HG02884 (cell line): ENCODE results near the gene ADGRE2.
"Not testable (repeated sequence)": the region's sequence is repeated elsewhere in the genome, so short reads cannot be mapped to it uniquely, and the experiment has no call there.

ENCODE experiments used
- ATAC-seq: cut with Tn5 transposase; IDR thresholded peaks from one replicate; pipeline ENCODE4 v1.9.1; 2021; ENCODE audit warnings: mild to moderate bottlenecking, moderate library complexity; ENCODE audit not compliant: unreplicated experiment

The ADGRE2 gene

DNA sequence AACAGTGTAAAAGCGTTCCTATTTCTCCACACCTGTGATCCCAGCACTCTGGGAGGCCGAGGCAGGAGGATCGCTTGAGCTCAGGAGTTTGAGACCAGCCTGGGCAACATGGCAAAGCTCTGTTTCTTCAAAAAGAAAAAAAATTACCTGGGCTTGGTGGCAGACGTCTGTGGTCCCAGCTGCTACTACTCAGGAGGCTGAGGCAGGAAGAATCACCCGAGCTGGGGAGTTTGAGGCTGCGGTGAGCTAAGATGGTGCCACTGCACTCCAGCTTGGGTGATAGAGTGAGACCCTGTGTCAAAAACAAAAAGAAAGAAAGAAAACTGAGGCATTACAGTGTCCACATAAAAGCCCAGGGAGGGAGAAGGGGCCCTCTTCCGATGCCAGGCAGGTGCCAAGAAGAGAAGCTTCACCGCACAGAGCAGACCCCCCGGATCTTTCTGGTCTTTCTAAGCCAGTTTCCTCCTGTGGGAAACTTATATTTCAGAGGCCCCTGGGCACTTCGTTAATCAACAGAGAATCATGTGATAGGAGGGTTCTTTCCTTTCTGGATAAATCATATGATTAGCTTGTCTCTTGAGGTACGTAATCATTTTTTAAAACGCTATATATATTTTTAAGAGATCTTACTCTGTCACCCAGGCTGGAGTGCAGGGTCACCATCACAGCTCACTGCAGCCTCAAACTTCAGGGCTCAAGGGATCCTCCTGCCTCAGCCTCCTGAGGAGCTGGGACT, at the start of gene ADGRE2:
Gene ADGRE2, minus strand, starts transcription at position 451 of the 736 bp plus-strand sequence. CDS start 1,804 bp downstream, outside the sequence.
- ATAC-seq, result not testable (repeated sequence)

DNA sequence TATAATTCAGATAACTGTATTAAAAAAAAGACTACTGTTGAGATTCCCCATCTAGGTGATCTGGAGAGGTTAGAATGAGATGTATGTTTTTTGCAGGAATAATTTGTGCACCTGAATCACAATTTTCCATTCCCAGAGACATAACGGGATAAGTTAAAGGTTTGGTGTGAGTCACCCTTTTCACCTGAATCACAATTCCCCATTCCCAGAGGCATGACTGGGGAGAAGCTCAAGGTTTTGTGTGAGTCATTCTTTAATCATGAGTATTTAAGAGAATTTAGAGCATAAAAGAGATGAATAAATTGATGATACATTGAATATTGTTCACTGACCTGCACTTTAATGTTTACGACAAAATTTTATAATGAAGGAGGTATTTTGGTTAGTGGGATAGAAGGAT, 47.6 kb upstream of the ADGRE2 start:
- no peak for ATAC-seq

DNA sequence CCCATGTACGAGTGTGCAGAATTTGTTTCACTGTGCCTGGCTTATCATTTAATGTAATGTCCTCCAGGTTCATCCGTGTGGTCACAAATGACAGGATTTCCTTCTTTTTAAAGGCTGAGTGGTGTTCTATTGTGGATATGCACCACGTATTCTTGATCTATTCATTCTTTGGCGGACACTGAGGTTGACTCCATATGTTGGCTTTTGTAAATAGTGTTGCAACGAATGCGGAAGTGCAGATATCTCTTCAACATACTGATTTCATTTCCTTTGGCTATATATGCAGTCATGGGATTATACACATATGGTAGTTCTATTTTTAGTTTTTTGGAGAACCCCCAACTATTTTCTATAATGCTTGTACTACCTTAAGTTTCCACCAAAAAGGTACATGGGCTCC, 43.6 kb upstream of the ADGRE2 start:
- no peak for ATAC-seq

DNA sequence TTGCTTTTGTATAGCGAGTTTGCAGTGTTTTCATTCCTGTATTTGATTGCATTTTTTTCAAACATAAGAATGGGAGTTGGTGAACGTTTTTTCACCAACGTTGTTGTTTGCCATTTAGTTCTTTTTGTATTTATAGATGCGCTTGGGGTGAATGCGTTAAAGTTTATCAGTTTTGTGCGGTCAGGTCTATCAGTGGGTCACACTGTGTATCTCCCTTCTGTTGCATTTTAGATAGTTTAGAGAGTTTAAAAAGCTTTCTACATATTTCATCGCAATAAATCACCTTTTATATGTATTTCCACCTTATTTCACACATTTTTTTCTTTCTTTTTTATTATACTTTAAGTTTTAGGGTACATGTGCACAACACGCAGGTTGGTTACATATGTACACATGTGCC, 40.2 kb upstream of the ADGRE2 start:
- ATAC-seq, result no peak

DNA sequence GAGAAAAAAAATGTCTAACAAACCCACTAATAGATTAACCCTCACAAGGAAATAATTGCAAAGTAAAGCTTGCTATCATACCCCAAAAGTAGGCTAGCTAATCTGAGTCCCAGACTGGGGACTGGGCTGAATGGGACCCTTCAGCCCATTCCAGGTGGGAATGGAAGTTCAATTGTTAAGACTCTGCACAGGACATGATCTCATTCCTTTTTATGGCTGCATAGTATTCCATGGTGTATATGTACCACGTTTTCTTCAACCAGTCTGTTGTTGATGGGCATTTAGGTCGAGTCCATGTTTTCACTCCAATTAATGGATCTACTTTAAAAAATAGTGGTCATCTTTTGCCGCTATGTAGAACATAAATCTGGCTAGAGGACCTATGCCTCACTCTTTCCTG, 38.7 kb upstream of the ADGRE2 start:
- ATAC-seq, result no peak

DNA sequence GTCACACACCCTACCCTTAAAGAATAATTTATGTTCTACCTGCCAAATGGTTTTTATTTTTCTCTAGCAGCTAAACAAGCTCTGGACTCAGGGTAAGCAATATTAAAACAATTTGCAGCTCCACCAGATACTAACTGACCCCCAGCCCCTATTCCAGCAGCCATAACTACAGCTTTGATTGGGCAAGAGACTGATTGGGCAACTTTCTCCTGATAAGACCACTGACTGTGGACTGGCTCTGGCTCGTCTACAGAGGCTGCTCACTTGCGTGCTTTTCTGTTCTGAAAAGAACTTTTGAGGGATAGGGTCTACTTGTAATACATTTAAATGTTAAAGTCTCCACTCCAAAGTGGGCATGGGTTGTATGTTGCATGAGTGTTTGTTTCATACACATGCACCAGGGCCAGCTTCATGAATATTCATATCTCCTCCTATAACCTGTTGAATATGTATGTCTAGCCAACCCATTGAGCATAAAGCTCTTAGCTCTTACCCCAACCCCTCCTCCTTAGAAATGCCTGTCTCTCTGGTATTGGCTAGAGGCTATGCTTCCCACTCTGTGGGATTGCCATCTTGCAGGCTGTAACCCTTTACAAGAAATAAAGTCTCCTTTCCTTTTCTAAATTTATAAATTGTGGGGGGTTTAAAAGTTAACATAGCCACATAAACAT, 36.8 kb upstream of the ADGRE2 start:
- ATAC-seq, result no peak

DNA sequence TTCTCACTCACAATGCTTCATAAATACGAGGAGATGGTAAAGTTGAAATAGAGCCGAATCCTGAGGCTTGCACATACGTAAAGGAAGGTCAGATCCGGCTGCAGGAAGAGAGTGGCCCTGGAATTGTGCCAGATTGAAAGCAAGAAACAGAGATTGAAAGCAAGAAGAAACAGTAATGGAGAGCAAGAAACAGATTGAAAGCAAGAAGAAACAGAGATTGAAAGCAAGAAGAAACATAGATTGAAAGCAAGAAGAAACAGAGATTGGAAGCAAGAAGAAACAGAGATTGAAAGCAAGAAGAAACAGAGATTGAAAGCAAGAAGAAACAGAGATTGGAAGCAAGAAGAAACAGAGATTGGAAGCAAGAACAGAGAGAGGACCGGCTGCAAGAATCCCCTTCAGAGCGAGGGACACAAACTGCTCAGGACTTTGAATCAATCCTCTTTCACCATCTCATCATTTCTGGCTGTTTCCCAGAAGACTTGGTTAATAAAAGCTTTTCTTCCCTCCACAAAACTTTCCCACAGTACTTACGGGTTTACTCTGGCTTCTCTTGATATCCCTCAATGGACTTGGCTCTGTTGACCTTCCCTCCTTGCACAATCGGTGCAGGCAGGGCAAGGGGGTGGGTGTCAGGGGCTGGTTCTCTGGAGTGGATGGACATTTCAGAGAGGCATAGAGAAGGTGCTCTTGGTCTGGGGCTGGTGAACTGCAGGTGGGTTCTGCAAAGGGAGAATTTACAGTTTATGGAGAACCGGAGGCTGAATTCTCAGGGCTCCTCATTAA, 31.1 kb upstream of the ADGRE2 start:
- ATAC-seq, result no peak

DNA sequence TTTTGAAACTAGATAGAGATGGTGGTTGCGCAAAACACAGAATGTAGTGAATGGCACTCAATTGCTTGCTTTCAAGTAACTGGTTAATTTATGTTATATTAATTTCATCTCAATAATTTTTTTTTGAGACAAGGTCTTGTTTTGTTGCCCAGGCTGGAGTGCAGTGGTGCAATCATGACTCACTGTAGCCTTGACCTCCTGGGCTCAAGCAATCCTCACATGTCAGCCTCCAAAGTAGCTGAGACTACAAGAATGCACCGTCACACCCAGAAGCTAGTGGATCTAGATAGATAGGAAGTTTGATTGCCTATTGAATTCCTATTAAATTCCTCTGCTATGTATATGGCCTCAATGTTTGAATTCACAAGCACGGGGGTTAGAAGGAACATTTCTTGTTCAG, 26.4 kb upstream of the ADGRE2 start:
- no peak for ATAC-seq

DNA sequence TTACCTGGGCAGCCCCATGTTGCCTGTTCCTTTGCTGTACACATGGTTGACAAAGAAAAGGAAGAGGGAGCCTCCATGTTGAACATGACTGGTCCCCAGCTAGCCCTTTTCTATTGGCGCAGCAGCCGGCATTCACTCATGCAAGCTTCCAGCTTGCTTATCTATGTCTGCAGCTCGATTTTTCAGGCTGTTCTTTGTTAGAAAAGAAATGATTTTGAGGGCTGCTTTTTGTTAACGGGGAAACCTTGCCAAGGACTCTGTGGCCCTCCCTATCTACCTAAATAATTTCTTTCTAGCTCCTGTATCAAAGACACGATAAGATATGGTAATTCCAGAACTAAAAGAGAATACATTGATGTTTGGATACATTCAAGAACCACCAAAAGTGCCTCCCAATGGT, 20.4 kb upstream of the ADGRE2 start:
- ATAC-seq, result no peak

DNA sequence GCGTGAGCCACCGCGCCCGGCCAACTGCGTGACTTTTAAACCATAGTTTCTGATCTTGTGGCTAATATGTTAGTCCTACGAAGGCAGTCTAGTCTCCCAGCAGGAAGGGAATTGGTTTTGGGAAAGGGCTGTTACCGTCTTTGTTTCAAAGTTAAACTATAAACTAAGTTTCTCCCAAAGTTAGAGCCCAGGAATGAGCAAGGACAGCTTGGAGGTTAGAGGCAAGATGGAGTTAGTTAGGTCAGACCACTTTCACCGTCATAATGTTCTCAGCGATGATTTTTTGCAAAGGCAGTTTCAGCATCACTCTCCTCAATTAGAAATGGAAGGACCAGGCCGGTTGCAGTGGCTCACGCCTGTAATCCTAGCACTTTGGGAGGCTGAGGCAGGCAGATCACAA, 17.7 kb upstream of the ADGRE2 start:
- no peak for ATAC-seq

DNA sequence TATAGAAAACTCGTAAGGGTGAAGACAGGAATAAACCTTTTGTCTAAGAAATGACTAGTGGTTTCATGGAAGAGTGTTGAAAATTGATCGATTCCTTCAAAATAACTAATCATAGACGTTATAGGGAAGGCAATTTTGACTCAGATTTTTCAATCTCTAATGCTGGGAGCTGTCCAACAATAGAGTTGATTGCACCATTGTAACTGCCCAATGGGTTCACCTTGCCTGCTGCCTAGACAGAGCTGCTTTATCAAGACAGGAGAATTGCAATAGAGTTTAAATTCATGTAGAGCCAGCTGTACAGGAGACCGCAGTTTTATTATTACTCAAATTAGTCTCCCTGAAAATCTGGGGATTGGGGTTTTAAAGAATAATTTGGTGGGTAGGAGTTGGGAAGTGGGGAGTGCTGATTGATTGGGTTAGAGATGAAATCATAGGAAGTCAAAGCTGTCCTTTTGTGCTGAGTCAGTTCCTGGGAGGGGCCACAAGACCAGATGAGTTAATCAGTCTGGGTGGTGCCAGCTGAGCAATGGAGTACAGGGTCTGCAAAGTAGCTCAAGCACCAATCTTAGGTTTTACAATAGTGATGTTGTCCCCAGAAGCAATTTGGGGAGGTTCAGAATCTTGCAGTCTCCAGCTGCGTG, 16.8 kb upstream of the ADGRE2 start:
- no peak for ATAC-seq

DNA sequence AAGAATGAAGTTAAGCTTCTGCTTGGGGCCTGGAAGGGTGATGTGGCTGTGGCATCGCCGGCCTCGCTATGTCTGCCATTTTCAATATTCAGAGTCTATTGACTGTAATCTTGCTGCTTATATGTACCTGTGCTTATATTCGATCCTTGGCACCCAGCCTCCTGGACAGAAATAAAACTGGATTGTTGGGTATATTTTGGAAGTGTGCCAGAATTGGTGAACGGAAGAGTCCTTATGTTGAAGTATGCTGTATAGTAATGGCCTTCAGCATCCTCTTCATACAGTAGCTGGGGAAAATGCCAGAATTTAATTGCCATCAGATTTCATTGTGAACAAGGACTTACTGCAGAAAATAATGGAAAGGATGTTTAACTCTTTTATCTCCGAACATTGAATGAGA, 13.9 kb upstream of the ADGRE2 start:
- not testable (repeated sequence) for ATAC-seq

DNA sequence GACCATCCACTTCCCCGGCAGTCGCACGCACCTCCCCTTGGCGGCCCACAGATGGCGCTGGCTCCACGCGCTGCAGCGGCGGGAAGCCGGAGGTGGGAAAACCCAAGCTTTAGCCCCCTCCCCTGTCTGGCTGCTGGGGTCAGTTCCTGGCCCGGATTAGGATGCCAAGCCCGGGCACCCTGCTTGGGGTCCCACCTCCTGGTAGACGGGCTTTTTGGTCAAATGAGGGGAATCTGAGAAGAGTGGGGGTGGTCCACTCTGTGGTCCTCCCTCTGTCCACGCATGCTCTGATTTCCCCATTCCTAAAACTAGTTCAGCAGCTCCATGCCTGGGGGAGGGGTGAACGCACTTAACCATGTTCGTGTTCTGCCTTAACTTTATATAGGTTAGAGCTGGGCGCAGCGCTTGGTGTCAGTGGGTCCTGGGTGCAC, 8.1 kb upstream of the ADGRE2 start:
- ATAC-seq, result no peak

DNA sequence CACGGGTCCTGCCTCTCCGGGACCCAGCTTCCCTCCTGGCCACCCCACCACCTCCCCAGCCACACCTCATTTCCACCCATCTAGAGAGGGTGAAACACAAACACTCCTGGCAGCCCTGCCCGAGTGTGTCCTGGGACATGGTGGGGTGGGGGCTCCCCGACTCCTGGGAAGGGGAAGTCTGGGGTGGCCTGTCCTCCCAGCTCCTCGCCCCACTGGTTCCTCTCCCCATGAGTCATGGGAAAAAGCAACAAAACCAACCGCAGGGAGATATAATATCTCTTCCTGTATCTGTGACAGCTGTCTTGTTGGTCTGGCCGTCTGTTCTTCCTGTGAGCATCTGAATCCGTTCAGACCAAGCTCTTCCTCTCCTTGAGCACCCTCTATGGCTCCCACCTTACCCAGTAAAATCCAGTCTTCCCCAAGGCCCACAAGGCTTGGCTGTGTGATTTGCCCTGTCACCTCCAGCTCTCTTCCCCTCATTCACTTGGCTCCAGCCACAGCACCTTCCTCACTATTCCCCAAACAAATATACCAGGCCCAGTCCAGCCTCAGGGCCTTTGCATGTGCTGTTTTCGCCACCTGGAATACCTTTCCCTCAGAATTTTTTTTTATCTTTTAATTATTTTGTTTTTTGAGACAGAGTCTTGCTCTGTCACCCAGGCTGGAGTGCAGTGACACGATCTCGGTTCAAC, 6.9 kb upstream of the ADGRE2 start:
- ATAC-seq, result not testable (repeated sequence)

DNA sequence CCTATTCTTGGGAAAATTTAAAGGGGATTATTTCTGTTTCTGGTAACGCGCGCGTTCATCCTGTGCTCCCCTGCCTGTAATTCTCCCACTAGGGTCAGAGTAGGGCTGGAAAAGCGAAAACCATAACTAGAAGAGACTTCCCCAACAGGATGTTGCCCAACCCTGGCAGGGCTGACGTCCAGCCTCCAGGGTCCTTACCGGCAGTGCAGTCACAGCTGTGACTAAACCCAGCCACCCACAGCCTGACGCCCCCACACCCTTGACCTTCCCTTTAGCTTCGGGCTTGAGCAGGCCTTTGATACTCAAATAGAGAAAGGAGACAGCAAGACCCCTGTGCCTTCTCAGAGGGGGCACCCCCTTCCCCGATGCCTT, 6.4 kb upstream of the ADGRE2 start:
- not testable (repeated sequence) for ATAC-seq

DNA sequence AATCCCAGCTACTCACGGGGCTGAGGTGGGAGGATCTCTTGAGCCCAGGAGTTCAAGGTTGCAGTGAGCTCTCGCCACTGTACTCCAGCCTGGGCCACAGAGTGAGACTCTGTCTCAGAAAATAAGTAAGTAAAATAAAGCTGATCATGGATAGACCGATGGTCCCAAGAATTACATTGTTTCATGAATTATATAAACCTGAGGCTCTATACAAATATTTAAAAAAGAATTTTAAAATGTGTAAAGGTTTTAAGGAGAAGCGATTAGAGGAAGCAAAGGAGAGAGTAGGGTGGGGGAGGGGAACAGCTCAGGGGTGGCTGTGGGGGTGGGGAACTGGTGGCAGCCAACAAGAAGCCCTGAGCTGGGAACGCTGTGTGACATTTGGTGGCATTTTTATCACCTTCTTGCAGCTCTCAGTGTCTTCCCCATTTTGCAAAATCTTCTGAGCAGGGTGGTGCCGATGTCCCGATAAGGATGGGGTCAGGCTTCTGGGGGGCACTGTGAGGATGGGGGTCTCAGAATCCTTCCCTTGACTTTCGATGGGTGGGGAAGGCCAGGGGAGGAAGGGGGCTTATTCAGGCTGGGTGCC, 5.1 kb upstream of the ADGRE2 start:
- not testable (repeated sequence) for ATAC-seq

DNA sequence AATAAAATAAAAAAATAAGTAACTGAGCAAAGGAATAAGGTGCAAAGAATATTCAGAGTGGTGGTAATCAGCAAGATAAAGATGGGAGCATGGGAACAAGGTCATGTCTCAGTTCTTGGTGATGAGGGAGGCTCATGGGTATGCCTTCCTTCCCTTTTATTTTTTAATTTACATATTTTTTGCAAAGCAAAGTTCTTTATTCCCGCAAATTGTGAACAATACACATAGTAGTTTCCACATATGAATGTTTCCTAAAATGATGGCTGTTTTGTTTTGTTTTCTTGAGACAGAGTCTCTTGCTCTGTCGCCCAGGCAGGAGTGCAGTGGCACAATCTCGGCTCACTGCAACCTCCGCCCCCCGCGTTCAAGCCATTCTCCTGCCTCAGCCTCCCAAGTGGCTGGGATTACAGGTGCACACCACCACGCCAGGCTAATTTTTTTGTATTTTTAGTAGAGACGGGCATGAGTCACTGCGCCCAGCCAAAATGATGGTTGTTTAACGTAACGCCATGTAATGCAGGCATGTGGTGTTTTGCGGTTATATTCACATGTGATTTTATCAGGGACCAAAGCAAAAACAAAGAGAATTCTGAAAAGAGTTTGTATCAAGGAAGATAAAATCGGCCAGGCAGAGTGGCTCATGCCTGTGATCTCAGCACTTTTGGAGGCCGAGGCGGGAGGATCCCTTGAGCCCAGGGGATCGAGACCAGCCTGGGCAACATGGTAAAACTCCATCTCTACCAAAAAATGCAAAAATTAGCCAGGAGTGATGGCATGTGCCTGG, 4.5 kb upstream of the ADGRE2 start:
- no peak for ATAC-seq

DNA sequence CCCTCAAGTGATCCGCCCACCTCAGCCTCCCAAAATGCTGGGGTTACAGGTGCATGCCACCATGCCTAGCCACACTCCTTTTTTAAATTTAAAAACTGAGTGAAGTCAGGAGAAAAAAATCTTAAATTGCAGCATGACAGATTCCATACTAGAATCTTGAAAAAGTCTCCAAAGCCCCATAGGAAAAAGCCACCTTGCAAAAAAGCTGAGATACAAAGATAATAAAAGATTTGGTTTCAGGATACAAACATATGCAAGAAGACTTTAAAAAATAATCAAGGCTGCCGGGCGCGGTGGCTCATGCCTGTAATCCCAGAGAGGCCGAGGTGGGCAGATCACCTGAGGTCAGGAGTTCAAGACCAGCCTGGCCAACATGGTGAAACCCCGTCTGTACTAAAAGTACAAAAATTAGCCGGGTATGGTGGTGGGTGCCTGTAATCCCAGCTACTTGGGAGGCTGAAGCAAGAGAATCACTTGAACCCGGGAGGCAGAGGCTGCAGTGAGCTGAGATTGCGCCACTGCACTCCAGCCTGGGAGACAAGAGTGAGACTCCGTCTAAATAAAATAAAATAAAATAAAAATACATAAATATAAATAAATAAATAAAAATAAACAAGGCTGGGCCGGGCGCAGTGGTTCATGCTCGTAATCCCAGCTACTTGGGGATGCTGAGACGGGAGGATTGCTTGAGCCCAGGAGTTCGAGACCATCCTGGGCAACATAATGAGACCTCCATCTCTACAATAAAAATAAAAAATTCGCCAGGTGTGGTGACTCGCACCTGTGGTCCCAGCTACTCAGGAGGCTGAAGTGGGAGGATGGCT, 3.6 kb upstream of the ADGRE2 start:
- ATAC-seq, result not testable (repeated sequence)
